Peyer's patch (tissue), 4 donors: ENCODE measurements around the gene ZNHIT2. TPM values are rescaled to one million over a fixed set of nuclear protein-coding genes. Genes with fewer than 3 reads are reported as not detected.

Experiments used
- DNase-seq, 3 donors: peaks; one replicate each; pipeline ENCODE4 v3.0.0-alpha.2; 2017 to 2019
- H3K27ac ChIP-seq, 4 donors: fragments of 200-600 bp; sonication (generic); one replicate each; pipeline ENCODE4 v1.5.1; 2016 to 2019
- H3K27me3 ChIP-seq, 2 donors: fragments of 200-600 bp; sonication (generic); one replicate each; pipeline ENCODE4 v1.5.1; 2019
- H3K36me3 ChIP-seq, 3 donors: fragments of 200-600 bp; sonication (generic); one replicate each; pipeline ENCODE4 v1.5.1; 2016 to 2019
- H3K4me1 ChIP-seq, 4 donors: fragments of 200-600 bp; sonication (generic); one replicate each; pipeline ENCODE4 v1.5.1; 2016 to 2019
- H3K4me3 ChIP-seq, 4 donors: fragments of 200-600 bp; sonication (generic); 1 replicate in 3 of 4; 2 replicates in 1 of 4; pipeline ENCODE4 v1.5.1; 2016 to 2019; ENCODE audit warnings: mild to moderate bottlenecking in 1 of 4
- H3K9me3 ChIP-seq, 4 donors: fragments of 200-600 bp; sonication (generic); one replicate each; pipeline ENCODE4 v1.5.1; 2016 to 2019; ENCODE audit warnings: mild to moderate bottlenecking in 1 of 4
- POLR2A ChIP-seq, 2 donors: fragments of 450-650 bp; IDR thresholded peaks; one replicate each; pipeline ENCODE4 v1.5.1; 2017; ENCODE audit warnings: antibody characterized with exemption in 2 of 2, mild to moderate bottlenecking in 2 of 2, moderate library complexity in 2 of 2
- total RNA-seq, 4 donors: library from RNA; depleted of rRNA; stranded (reverse); fragments of >200 nt; gene quantifications; one replicate each; pipeline ENCODE4 v1.1.0, GENCODE V29; 2016
- TF ChIP-seq, protein P1 (sequence below), 6 experiments: fragments of 450-650 bp in 4 of 6; fragments of 200-600 bp in 2 of 6; sonication (generic) in 1 of 6; IDR thresholded peaks; one replicate each; pipeline ENCODE4 v1.5.1; 2017 to 2019; ENCODE audit warnings: antibody characterized with exemption in 6 of 6, mild to moderate bottlenecking in 3 of 6, moderate library complexity in 1 of 6

Gene ZNHIT2
- total RNA-seq, 4 donors from 2014 or later = 8.7 to 20.6 (median 13.8) TPM

DNA sequence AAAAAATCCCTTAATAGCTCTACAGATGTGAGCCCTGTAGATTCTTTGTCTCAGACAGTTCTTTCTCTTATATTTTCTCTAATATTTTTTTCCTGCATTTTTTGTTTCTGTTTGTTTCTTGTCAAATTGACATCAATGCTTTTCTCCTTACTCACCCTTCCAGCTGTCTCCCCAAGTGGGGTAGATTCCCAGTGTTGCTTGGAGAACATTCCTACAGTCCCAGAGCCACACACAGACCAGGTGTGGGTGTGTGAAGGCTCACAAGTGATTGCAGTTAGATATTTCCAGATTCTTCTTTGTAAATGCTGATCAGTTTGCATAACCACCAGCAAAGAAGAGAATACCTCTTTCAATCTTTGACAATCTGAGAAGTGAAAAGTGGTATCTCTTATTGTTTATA is 14.0 kb downstream of the ZNHIT2 start:
- Histone ChIP-seq H3K36me3 (peaks cover 0 to 29% (median 0%) of the 10 kb centered on the region in 3 donors), H3K4me3 (no peak overlapping the region), H3K27ac (no peak overlapping the region), H3K4me1 (no peaks in the 10 kb centered on the region), H3K9me3 (no peaks in the 10 kb centered on the region), H3K27me3 (no peaks in the 10 kb centered on the region)
- no peak for DNase-seq
- no peak for TF ChIP-seq POLR2A (IDR thresholded peaks at IDR 0.05)
- TF ChIP-seq, protein P1, sequence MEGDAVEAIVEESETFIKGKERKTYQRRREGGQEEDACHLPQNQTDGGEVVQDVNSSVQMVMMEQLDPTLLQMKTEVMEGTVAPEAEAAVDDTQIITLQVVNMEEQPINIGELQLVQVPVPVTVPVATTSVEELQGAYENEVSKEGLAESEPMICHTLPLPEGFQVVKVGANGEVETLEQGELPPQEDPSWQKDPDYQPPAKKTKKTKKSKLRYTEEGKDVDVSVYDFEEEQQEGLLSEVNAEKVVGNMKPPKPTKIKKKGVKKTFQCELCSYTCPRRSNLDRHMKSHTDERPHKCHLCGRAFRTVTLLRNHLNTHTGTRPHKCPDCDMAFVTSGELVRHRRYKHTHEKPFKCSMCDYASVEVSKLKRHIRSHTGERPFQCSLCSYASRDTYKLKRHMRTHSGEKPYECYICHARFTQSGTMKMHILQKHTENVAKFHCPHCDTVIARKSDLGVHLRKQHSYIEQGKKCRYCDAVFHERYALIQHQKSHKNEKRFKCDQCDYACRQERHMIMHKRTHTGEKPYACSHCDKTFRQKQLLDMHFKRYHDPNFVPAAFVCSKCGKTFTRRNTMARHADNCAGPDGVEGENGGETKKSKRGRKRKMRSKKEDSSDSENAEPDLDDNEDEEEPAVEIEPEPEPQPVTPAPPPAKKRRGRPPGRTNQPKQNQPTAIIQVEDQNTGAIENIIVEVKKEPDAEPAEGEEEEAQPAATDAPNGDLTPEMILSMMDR (IDR thresholded peaks at IDR 0.05) = no peak

DNA sequence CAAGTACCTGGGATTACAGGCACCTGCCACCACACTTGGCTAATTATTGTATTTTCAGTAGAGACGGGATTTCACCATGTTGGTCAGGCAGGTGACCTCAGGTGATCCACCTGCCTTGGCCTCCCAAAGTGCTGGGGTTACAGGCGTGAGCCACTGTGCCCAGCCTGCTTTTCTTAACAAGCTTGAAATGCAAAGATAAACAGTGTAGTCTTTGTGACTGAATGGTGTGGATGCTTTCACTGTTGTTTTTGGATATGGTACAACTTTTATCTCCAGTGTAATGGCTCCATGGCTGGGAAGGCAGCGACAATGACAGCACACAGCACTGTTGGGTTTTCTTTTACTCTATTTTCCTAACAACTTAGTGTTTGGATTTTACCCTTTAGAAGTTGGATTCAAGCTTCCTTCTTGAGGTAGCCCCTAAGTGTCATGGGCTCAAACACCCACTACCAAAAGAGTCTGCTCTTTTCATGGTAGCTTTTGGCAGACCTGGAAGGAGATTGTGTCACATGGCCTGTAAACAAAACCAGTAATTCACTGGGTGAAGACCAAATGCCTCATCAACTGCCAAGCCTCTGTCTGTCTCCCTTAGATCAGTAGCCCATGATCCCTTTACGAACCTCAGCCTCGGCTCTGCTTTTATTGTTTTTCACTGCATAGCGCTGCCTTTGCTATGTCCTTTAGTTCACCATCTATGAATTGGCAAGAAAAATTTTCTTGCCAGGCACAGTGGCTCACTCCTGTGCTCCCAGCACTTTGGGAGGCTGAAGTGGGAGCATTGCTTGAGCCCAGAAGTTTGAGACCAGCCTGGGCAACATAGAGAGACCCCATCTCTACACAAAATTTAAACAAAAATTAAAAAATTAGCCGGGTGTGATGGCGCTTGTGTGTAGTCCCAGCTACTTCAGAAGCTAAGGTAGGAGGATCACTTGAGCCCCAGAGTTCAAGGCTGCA is 15.1 kb downstream of the ZNHIT2 start:
- peaks cover 0 to 30% (median 0%) of the 10 kb centered on the region in 3 donors for H3K36me3 ChIP-seq

DNA sequence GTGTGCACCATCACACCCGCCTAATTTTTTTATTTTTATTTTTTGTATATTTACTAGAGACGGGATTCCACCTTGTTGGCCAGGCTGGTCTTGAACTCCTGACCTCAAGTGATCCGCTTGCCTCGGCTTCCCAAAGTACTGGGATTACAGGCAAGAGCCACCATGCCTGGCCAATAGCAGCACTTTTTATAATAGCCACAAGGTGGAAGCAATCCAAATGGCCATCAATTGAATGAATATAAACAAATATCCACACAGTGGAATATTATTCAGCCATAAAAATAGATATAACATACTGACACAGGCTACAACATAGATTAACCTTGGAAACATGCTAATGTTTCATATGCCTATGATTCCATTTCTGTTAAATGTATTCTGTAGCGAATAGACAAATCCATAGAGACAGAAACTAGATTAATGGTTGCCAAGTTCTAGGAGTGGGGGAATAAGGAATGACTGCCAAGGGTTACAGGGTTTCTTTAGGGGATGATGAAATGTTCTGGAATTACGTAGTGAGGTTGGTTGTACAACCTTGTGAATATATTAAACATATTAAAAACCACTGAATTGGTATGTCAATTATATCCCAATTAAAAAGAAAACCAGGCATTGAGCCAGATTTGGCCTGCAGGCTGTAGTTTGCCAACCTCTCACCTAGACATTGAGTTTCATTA is 16.7 kb downstream of the ZNHIT2 start:
- TF ChIP-seq, protein P1 (IDR thresholded peaks at IDR 0.05) = no peak
- TF ChIP-seq POLR2A (IDR thresholded peaks at IDR 0.05) = no peak
- DNase-seq = no peak
- Histone ChIP-seq H3K27ac (no peak overlapping the region), H3K4me1 (peaks cover 4 to 9% (median 7%) of the 10 kb centered on the region in 4 donors), H3K9me3 (no peaks in the 10 kb centered on the region), H3K36me3 (peaks cover 0 to 27% (median 0%) of the 10 kb centered on the region in 3 donors), H3K27me3 (no peaks in the 10 kb centered on the region), H3K4me3 (no peak overlapping the region)

More for the DNA sequence above, 15.1 kb downstream of the ZNHIT2 start:
- TF ChIP-seq, protein P1 (IDR thresholded peaks at IDR 0.05) = no peak
- TF ChIP-seq POLR2A (IDR thresholded peaks at IDR 0.05) = no peak
- Histone ChIP-seq H3K9me3 (no peaks in the 10 kb centered on the region), H3K27ac (no peak overlapping the region), H3K4me3 (no peak overlapping the region), H3K4me1 (peaks cover 0 to 1% (median 0%) of the 10 kb centered on the region in 4 donors), H3K27me3 (no peaks in the 10 kb centered on the region)
- DNase-seq = no peak

DNA sequence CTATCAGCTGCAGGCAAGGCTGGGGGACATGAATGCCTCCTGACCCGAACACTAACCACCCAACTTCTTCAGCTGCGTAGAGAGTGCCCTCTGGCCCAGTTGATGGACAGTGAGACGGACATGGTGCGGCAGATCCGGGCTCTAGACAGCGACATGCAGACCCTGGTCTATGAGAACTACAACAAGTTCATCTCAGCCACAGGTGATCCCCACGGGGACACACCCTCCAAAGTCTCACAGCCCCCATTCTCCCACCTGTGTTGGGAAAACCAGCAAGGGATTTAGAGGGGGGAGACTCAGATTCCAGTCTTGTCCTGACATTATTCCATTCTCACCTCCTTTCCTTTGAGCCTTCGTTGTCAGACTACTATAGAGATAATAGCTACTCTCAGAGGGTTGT is 20.6 kb downstream of the ZNHIT2 start:
- no peaks in the 10 kb centered on the region for H3K9me3 ChIP-seq
- H3K27ac ChIP-seq = peak overlapping the region; percentile 88 to 94 (median 92)
- H3K4me3 ChIP-seq = peak overlapping the region; percentile 63 to 91 (median 82)
- no peak for TF ChIP-seq POLR2A (IDR thresholded peaks at IDR 0.05)
- TF ChIP-seq, protein P1 (IDR thresholded peaks at IDR 0.05) = no peak
- peaks cover 4 to 9% (median 7%) of the 10 kb centered on the region in 4 donors for H3K4me1 ChIP-seq
- no peaks in the 10 kb centered on the region for H3K27me3 ChIP-seq
- peaks cover 0 to 16% (median 0%) of the 10 kb centered on the region in 3 donors for H3K36me3 ChIP-seq
- no peak for DNase-seq

DNA sequence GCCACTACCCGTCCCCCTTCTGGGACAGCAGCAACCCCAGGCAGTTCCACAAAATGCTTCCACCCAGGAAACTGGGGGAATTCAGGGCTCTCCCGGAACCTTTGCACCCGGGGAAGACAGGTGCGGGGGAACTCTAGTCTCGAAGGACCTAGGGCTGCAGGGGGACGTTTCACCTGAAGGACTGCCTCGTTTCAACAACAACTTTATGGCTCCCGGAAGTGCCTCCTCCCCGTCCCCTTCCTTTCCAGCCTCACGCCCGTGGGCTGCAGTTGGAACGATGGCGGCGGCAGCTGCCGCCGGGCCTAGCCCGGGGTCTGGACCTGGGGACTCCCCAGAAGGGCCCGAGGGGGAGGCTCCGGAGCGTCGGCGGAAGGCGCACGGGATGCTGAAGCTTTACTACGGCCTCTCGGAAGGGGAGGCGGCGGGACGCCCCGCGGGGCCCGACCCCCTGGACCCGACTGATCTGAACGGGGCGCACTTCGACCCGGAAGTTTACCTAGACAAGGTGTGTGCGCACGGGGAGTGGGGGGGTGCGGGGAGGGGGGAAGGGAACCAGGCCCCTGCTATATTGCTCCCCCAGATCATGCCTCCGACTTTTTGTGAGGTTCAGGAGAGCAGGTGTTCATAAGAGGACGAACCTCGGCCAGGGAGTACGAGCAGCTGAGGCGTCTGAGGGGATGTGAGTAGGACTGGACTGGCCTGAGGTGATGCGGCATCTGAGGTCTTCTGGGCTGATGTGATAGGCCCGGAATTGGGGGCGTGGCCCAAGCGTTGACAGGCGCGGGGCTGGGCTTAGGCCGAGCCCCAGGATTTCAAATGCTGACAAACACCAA is 21.3 kb downstream of the ZNHIT2 start, which contains the start of gene VPS51:
Gene VPS51 (plus strand): TSS at position 241 of the 833 bp plus-strand sequence. CDS start 37 bp downstream, at position 278.
- peak; percentile 92 to 96 (median 92) for DNase-seq
- peaks cover 0 to 16% (median 0%) of the 10 kb centered on the region in 3 donors for H3K36me3 ChIP-seq
- TF ChIP-seq, protein P1 (IDR thresholded peaks at IDR 0.05) = peak in 4 of 6 experiments; percentile 27 to 42 (median 30)
- TF ChIP-seq POLR2A (IDR thresholded peaks at IDR 0.05) = peak; percentile 54 to 56
- H3K9me3 ChIP-seq = no peaks in the 10 kb centered on the region
- peak within 1 kb of the TSS; percentile 88 to 94 (median 92) for H3K27ac ChIP-seq
- peak within 1 kb of the TSS; percentile 63 to 91 (median 82) for H3K4me3 ChIP-seq
- H3K27me3 ChIP-seq = no peaks in the 10 kb centered on the region
- peaks cover 4 to 9% (median 7%) of the 10 kb centered on the region in 4 donors for H3K4me1 ChIP-seq
